GM12878 (cell line): ENCODE results near the gene PSENEN. TPM values are rescaled to one million over a fixed set of nuclear protein-coding genes. Genes with fewer than 3 reads are reported as not detected.

ENCODE experiments used
- ATAC-seq: fragments of 200-7000 bp; cut with Tn5 transposase; 3 replicates; pipeline ENCODE4 v1.9.1; 2020; ENCODE audit warnings: mild to moderate bottlenecking, moderate library complexity
- BruUV-seq: library from RNA; stranded (reverse); fragments of 400-500 nt; replicated peaks from 2 replicates; lab custom pipeline; 2021; lab: Mats Ljungman, UMichigan
- CTCF ChIA-PET: fragments of 300-600 bp; sonication (Branson Sonifier 250); formaldehyde crosslinking; extraction: SDS; loops from one replicate; lab custom pipeline; 2021; ENCODE audit warnings: inconsistent platforms; lab: Yijun Ruan, JAX
- POLR2A ChIA-PET: fragments of 350-600 bp; formaldehyde crosslinking; extraction: SDS; loops from one replicate; lab custom pipeline; 2021; ENCODE audit warnings: inconsistent platforms; lab: Charles Lee
- RAD21 ChIA-PET: fragments of 300-600 bp; sonication (Branson Sonifier 250); formaldehyde crosslinking; loops from one replicate; lab custom pipeline; 2023; ENCODE audit warnings: antibody characterized with exemption; ENCODE audit not compliant: unreplicated experiment; lab: Charles Lee
- SMC1A ChIA-PET: fragments of 300-600 bp; sonication (Branson Sonifier 250); formaldehyde crosslinking; loops from one replicate; lab custom pipeline; 2023; ENCODE audit not compliant: unreplicated experiment, uncharacterized antibody; lab: Charles Lee
- DNase-seq: peaks from one replicate; pipeline ENCODE4 v3.0.0-alpha.2; 2011; ENCODE audit warnings: low read depth, low spot score
- FAIRE-seq: peaks from 3 replicates; lab custom pipeline; 2011; peaks lifted over from hg19 to GRCh38; lab: Jason Lieb, UNC
- H2AFZ ChIP-seq: 2 replicates; pipeline ENCODE4 v1.6.0; 2011; ENCODE audit warnings: low read depth, low read length, control low read depth; ENCODE audit not compliant: control insufficient read depth
- H3K27ac ChIP-seq: 2 replicates; pipeline ENCODE4 v1.5.1; 2011; ENCODE audit warnings: control low read depth; ENCODE audit not compliant: control insufficient read depth, insufficient read depth
- H3K27me3 ChIP-seq, 2 experiments: replicated peaks in 1 of 2; 2 replicates each; pipeline versions ENCODE4 v1.6.0 to v1.6.1; 2011; ENCODE audit warnings: low read length in 1 of 2; ENCODE audit not compliant: control insufficient read depth in 2 of 2, insufficient read depth in 2 of 2
- H3K36me3 ChIP-seq, 2 experiments: 2 replicates each; pipeline ENCODE4 v1.5.1; 2011; ENCODE audit warnings: low read length in 1 of 2; ENCODE audit not compliant: control insufficient read depth in 2 of 2, insufficient read depth in 2 of 2
- H3K4me1 ChIP-seq: 2 replicates; pipeline ENCODE4 v1.6.1; 2011; ENCODE audit warnings: mild to moderate bottlenecking, low read length, moderate library complexity, mixed read lengths; ENCODE audit not compliant: control insufficient read depth, insufficient read depth
- H3K4me2 ChIP-seq: 2 replicates; pipeline ENCODE4 v1.6.0; 2011; ENCODE audit warnings: control low read depth; ENCODE audit not compliant: control insufficient read depth, insufficient read depth
- H3K4me3 ChIP-seq: fragments of 200-600 bp; sonication (generic); 2 replicates; pipeline ENCODE4 v1.5.1; 2016
- H3K79me2 ChIP-seq: 2 replicates; pipeline ENCODE4 v1.6.0; 2011; ENCODE audit warnings: low read length; ENCODE audit not compliant: control insufficient read depth, insufficient read depth
- H3K9ac ChIP-seq: 2 replicates; pipeline ENCODE4 v1.8.0; 2011; ENCODE audit warnings: low read length, control low read depth, mixed read lengths; ENCODE audit not compliant: control insufficient read depth, insufficient read depth
- H3K9me3 ChIP-seq: replicated peaks from 3 replicates; pipeline ENCODE4 v1.5.1; 2011; ENCODE audit warnings: mild to moderate bottlenecking, low read length; ENCODE audit not compliant: control insufficient read depth, insufficient read depth
- H4K20me1 ChIP-seq: 2 replicates; pipeline ENCODE4 v1.6.0; 2011; ENCODE audit not compliant: control insufficient read depth, insufficient read depth
- ATF7 ChIP-seq: fragments of 450-650 bp; IDR thresholded peaks from 2 replicates; pipeline ENCODE4 v1.6.1; 2016; ENCODE audit warnings: low read depth, mild to moderate bottlenecking
- CBFB ChIP-seq: IDR thresholded peaks from 2 replicates; pipeline ENCODE4 v1.6.1; 2016; ENCODE audit warnings: antibody characterized with exemption, low read depth
- CBX5 ChIP-seq: sonication (generic); IDR thresholded peaks from 2 replicates; pipeline ENCODE4 v1.6.1; 2016; ENCODE audit warnings: low read depth, moderate library complexity, mild to moderate bottlenecking, inconsistent platforms
- FOXM1 ChIP-seq: IDR thresholded peaks from 2 replicates; pipeline ENCODE4 v1.6.1; 2012; ENCODE audit warnings: low read depth, mild to moderate bottlenecking, inconsistent platforms, low read length, moderate library complexity
- HDAC6 ChIP-seq: fragments of 200-600 bp; sonication (generic); IDR thresholded peaks from one replicate; pipeline ENCODE4 v1.8.0; 2017; ENCODE audit warnings: antibody characterized with exemption; ENCODE audit not compliant: unreplicated experiment
- KAT2A ChIP-seq: conservative IDR thresholded peaks from 2 replicates; pipeline ENCODE4 v1.6.1; 2011; ENCODE audit warnings: low read depth, low read length; ENCODE audit not compliant: control insufficient read depth
- RB1 ChIP-seq: fragments of 450-650 bp; formaldehyde crosslinking; IDR thresholded peaks from 2 replicates; pipeline ENCODE4 v1.6.1; 2017; ENCODE audit warnings: mild to moderate bottlenecking, borderline replicate concordance
- STAT3 ChIP-seq: IDR thresholded peaks from 2 replicates; pipeline ENCODE4 v1.6.1; 2011; ENCODE audit warnings: low read depth, low read length, improper control_type of control experiment
- YBX1 ChIP-seq: fragments of 450-650 bp; IDR thresholded peaks from 2 replicates; pipeline ENCODE4 v1.6.1; 2016; ENCODE audit warnings: antibody characterized with exemption
- ZBED1 ChIP-seq: IDR thresholded peaks from 2 replicates; pipeline ENCODE4 v1.6.1; 2016; ENCODE audit warnings: borderline replicate concordance
- ZNF384 ChIP-seq: IDR thresholded peaks from 2 replicates; pipeline ENCODE4 v1.6.1; 2012; ENCODE audit warnings: low read depth, mild to moderate bottlenecking, low read length, improper control_type of control experiment, borderline replicate concordance
- WGBS: methylation state at CpG from one replicate; pipeline ENCODE4 v1.1.6; 2016; ENCODE audit warnings: low lambda C conversion rate; ENCODE audit not compliant: insufficient replicate concordance, insufficient coverage; ENCODE audit errors: missing lambda C conversion rate; 5-methylcytosine and 5-hydroxymethylcytosine counted together
- in situ Hi-C: fragments of 300-500 bp; cut with MboI; formaldehyde crosslinking; loops from 9 replicates; pipeline ENCODE4 v1.14.3; 2018; ENCODE audit warnings: mixed read lengths
- intact Hi-C: fragments of 100-400 bp; cut with micrococcal nuclease; formaldehyde crosslinking; loops from one replicate; pipeline ENCODE4 v1.14.2; 2022; ENCODE audit not compliant: unreplicated experiment
- polyA plus RNA-seq, 11 experiments: library from polyadenylated mRNA; depleted of rRNA in 4 of 11; unstranded in 6 of 11; stranded (reverse) in 5 of 11; fragments of >200 nt; fragmentation: Nextera tagmentation in 4 of 11; fragmentation: Illumina TruSeq in 1 of 11; extraction: Ambion mirVana in 4 of 11; extraction: Trizol in 1 of 11; gene quantifications; 1 replicate in 1 of 11; 2 replicates in 10 of 11; pipeline versions ENCODE4 v1.2.1 to v1.2.3, GENCODE V29; 2011 to 2016; ENCODE audit warnings: inconsistent platforms in 2 of 11, missing spikeins in 2 of 11, low read depth in 1 of 11
- total RNA-seq, 4 experiments: library from RNA; depleted of rRNA in 3 of 4; stranded (reverse); fragments of >200 nt in 3 of 4; fragmentation: Illumina TruSeq in 1 of 4; extraction: Trizol in 1 of 4; gene quantifications; 2 replicates each; pipeline versions ENCODE4 v1.2.1 to v1.2.3, GENCODE V29; 2013 to 2021
- TF ChIP-seq, protein P1 (sequence below): fragments of 450-650 bp; formaldehyde crosslinking; IDR thresholded peaks from 2 replicates; pipeline ENCODE4 v1.5.0; 2022; ENCODE audit warnings: mild to moderate bottlenecking, missing genetic modification characterization
- TF ChIP-seq, protein P2 (sequence below): fragments of 450-650 bp; formaldehyde crosslinking; IDR thresholded peaks from 2 replicates; pipeline ENCODE4 v1.4.0; 2020; ENCODE audit warnings: mild to moderate bottlenecking, moderate library complexity

Gene PSENEN
- total and polyA plus RNA-seq, 10 of the 15 experiments (the other 5 are each of a cell fraction or from before 2014, with no cell fraction given), result 14.4 to 178 (median 43.5) TPM

DNA sequence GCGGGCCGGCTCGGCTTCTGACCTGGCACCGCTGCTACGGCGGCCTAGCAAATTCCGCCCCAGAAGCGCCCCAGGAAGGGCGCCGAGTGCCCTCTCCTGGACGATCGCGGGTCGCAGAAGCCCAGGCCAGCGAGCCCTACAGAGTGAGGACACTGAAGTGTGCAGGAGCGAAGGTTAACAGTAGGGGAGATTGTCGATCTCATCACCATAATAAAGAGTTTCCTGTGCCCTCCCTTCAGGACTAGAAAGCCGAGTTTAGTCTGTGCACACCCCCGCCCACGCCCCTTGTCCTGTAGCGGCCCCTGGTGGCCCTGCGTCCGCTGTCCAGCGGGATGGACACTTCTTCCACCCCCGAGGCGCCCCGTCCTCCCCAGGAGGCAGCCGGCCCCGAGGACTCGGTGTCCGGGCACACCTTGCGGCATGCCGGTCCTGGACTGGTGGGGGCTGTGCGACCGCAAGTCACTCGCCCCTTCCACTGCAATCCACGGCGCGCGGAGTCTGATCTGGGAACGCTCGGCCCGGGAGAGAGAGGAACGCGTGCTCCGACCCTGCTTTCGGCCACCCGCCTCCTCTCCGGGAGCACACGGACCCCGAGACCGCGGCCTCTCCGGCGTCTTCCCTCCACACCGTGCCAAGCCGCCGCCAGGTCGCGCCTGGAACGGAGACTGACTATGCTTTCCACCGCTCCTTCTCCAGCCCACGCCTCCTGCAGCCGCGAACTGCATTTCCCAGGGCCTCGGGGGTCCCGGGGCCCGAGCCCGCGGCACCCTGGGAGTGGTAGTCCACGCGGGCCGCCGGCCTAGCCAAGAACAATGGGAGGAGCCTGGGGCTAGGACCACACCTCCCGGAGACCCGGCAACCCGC, 28.4 kb upstream of the PSENEN start (continued):
- TF ChIP-seq HDAC6 (no peak), ZNF384 (no peak), FOXM1 (no peak; the same call in 1 of the 2 replicates)
- TF ChIP-seq, protein P1, sequence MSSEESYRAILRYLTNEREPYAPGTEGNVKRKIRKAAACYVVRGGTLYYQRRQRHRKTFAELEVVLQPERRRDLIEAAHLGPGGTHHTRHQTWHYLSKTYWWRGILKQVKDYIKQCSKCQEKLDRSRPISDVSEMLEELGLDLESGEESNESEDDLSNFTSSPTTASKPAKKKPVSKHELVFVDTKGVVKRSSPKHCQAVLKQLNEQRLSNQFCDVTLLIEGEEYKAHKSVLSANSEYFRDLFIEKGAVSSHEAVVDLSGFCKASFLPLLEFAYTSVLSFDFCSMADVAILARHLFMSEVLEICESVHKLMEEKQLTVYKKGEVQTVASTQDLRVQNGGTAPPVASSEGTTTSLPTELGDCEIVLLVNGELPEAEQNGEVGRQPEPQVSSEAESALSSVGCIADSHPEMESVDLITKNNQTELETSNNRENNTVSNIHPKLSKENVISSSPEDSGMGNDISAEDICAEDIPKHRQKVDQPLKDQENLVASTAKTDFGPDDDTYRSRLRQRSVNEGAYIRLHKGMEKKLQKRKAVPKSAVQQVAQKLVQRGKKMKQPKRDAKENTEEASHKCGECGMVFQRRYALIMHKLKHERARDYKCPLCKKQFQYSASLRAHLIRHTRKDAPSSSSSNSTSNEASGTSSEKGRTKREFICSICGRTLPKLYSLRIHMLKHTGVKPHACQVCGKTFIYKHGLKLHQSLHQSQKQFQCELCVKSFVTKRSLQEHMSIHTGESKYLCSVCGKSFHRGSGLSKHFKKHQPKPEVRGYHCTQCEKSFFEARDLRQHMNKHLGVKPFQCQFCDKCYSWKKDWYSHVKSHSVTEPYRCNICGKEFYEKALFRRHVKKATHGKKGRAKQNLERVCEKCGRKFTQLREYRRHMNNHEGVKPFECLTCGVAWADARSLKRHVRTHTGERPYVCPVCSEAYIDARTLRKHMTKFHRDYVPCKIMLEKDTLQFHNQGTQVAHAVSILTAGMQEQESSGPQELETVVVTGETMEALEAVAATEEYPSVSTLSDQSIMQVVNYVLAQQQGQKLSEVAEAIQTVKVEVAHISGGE (CRISPR knock-in tag), result no peak

GRCh38 chr19:35717665-35718344, 27.6 kb upstream of the PSENEN start, which contains the start of gene KMT2B:
Gene KMT2B (plus strand): TSS chr19:35718003. CDS start chr19:35718019, 16 bp downstream.
- no peaks in the 10 kb centered on the region for H3K9me3 ChIP-seq
- CTCF ChIA-PET, result interaction anchor here (1.2 to 1.5 kb wide), 3 partner anchors 16 to 58 kb away, joined by 3 to 8 read pairs (median 3); no protein-coding TSS in a partner anchor
- BruUV-seq, result no TSS peak
- no peaks in the 10 kb centered on the region for H3K27me3 ChIP-seq
- intact Hi-C loops, result loop anchor here (1.0 to 2.0 kb wide), 4 partner anchors 23 to 213 kb away; partner anchors contain the start of genes PSENEN and U2AF1L4
- under 1% methylated on average over 40 of the region's 109 CpGs for WGBS
- H4K20me1 ChIP-seq, result no peaks in the 10 kb centered on the region
- FAIRE-seq, result no peak
- SMC1A ChIA-PET, result interaction anchor here (0.9 to 1.5 kb wide), 5 partner anchors 16 to 27 kb away, joined by 3 to 8 read pairs (median 3); partner anchors contain the start of genes PSENEN and U2AF1L4
- peaks cover 61% of the 10 kb centered on the region for H3K79me2 ChIP-seq
- peak within 1 kb of the TSS; percentile 87 for H2AFZ ChIP-seq
- peak within 1 kb of the TSS; percentile 97 for H3K4me3 ChIP-seq
- peak within 1 kb of the TSS; percentile 99 for H3K4me2 ChIP-seq
- H3K4me1 ChIP-seq, result peaks cover 25% of the 10 kb centered on the region
- peaks cover 0 to 9% of the 10 kb centered on the region in 2 experiments for H3K36me3 ChIP-seq
- peak; percentile 58 for ATAC-seq
- RAD21 ChIA-PET, result interaction anchor here (1.2 to 1.5 kb wide), 4 partner anchors 21 to 208 kb away, joined by 3 to 8 read pairs (median 8); partner anchors contain the start of gene IGFLR1
- no peak for DNase-seq
- peak within 1 kb of the TSS; percentile 83 for H3K9ac ChIP-seq
- peak within 1 kb of the TSS; percentile 72 for H3K27ac ChIP-seq
- POLR2A ChIA-PET, result interaction anchor here (1.0 to 1.8 kb wide), 5 partner anchors 16 to 27 kb away, joined by 5 to 12 read pairs (median 6); partner anchors contain the start of genes IGFLR1, PSENEN and U2AF1L4
- in situ Hi-C loops, result no loop called here
- TF ChIP-seq CBFB (no peak), ATF7 (no peak), YBX1 (no peak), STAT3 (no peak), CBX5 (no peak), ZBED1 (no peak; the same call in 1 of the 2 replicates), RB1 (no peak; the same call in 1 of the 2 replicates), KAT2A (no peak)
- TF ChIP-seq, protein P2, sequence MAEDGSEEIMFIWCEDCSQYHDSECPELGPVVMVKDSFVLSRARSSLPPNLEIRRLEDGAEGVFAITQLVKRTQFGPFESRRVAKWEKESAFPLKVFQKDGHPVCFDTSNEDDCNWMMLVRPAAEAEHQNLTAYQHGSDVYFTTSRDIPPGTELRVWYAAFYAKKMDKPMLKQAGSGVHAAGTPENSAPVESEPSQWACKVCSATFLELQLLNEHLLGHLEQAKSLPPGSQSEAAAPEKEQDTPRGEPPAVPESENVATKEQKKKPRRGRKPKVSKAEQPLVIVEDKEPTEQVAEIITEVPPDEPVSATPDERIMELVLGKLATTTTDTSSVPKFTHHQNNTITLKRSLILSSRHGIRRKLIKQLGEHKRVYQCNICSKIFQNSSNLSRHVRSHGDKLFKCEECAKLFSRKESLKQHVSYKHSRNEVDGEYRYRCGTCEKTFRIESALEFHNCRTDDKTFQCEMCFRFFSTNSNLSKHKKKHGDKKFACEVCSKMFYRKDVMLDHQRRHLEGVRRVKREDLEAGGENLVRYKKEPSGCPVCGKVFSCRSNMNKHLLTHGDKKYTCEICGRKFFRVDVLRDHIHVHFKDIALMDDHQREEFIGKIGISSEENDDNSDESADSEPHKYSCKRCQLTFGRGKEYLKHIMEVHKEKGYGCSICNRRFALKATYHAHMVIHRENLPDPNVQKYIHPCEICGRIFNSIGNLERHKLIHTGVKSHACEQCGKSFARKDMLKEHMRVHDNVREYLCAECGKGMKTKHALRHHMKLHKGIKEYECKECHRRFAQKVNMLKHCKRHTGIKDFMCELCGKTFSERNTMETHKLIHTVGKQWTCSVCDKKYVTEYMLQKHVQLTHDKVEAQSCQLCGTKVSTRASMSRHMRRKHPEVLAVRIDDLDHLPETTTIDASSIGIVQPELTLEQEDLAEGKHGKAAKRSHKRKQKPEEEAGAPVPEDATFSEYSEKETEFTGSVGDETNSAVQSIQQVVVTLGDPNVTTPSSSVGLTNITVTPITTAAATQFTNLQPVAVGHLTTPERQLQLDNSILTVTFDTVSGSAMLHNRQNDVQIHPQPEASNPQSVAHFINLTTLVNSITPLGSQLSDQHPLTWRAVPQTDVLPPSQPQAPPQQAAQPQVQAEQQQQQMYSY (CRISPR knock-in tag), result no peak
